PC-3 (cell line): ENCODE results near the gene NEGR1.

Source experiments
- EZH2 ChIP-seq: fragments of 300-600 bp; sonication (generic); IDR thresholded peaks from one replicate; pipeline ENCODE4 v1.6.1; 2017; ENCODE audit warnings: antibody characterized with exemption, mild to moderate bottlenecking, low read length; ENCODE audit not compliant: unreplicated experiment
- EZH2phosphoT487 ChIP-seq: fragments of 300-600 bp; sonication (generic); IDR thresholded peaks from 2 replicates; pipeline ENCODE4 v1.6.1; 2018; ENCODE audit warnings: mild to moderate bottlenecking, antibody characterized with exemption, low read length, borderline replicate concordance
- TF ChIP-seq, protein P1 (sequence below): fragments of 300-600 bp; sonication (generic); conservative IDR thresholded peaks from 2 replicates; pipeline ENCODE4 v1.5.1; 2017; ENCODE audit warnings: antibody characterized with exemption, low read depth, mild to moderate bottlenecking, low read length

DNA sequence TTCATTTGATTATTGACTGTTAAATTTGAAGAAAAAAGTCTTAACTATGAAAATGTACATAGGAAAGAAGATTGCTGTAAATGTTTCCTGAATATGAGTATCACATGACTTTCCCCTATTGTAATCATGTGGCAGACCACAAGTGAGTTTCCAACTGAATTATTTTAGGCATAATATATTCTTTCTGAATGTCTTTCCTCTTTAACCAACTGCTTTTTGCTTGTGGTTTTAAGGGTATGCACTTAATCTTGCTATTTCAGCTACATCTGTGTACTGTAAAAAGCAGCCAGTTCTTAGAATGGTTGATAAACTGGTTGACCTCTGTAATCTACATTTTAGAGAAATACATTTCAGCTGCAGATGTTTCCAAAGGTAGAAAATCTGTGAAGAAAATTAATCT, 400.7 kb downstream of the NEGR1 start:
- TF ChIP-seq, protein P1, sequence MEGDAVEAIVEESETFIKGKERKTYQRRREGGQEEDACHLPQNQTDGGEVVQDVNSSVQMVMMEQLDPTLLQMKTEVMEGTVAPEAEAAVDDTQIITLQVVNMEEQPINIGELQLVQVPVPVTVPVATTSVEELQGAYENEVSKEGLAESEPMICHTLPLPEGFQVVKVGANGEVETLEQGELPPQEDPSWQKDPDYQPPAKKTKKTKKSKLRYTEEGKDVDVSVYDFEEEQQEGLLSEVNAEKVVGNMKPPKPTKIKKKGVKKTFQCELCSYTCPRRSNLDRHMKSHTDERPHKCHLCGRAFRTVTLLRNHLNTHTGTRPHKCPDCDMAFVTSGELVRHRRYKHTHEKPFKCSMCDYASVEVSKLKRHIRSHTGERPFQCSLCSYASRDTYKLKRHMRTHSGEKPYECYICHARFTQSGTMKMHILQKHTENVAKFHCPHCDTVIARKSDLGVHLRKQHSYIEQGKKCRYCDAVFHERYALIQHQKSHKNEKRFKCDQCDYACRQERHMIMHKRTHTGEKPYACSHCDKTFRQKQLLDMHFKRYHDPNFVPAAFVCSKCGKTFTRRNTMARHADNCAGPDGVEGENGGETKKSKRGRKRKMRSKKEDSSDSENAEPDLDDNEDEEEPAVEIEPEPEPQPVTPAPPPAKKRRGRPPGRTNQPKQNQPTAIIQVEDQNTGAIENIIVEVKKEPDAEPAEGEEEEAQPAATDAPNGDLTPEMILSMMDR, result no peak
- TF ChIP-seq EZH2phosphoT487 (no peak), EZH2 (no peak)
